NCI-H1417 treated with DMSO at 0.1 percent for 48 hours (cell line): ENCODE results near the gene NOL7.

Source experiments
- DNase-seq: peaks from one replicate; lab custom pipeline; 2025; lab: John Stamatoyannopoulos, UW

Gene NOL7

GRCh38 chr6:13654496-13654895 lies 39.4 kb downstream of the NOL7 start:
- no peak for DNase-seq

DNA sequence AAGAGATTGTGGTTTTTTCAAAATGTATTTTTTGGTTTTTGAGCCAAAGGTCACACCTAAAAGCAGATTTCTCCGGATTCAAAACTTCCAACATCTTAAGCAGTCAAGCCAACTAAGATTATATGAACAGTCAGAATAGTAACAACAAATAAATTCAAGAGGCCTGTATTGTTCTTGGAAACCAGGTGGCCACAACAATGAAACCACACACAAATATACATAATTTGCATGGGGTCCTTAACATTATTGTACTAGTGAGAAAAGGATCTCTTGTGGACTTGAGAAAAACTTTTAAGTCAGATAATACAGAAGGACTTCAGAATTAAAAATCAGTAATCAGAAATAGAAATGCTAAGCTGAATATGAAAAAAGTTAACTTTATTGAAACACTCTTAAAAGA lies 40.6 kb downstream of the NOL7 start:
- DNase-seq = no peak

- no peak for DNase-seq
Observed at GRCh38 chr6:13660273-13660672, 45.1 kb downstream of the NOL7 start.

DNA sequence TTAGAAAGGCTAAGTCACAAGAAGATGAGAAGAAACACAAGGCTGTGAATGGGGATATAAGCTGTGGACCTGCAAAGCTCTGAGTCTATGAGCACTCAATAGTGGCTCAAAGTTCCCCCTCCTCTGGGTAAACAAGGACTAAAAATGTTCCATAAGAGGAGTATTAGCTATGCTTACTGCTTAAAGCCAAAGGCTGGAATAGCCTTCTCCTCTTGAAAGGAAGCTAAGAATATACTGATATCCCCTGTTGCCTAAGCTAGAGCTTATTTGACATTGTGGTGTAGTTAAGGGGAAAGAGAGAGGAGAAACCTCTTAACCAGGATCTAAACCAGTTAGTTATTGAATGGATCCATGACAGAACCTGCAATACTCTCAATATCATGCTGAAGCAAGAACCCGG lies 45.8 kb downstream of the NOL7 start:
- DNase-seq = no peak

GRCh38 chr6:13661647-13662046 lies 46.5 kb downstream of the NOL7 start:
- DNase-seq = no peak

GRCh38 chr6:13662651-13663334 lies 47.7 kb downstream of the NOL7 start:
- DNase-seq = no peak

DNA sequence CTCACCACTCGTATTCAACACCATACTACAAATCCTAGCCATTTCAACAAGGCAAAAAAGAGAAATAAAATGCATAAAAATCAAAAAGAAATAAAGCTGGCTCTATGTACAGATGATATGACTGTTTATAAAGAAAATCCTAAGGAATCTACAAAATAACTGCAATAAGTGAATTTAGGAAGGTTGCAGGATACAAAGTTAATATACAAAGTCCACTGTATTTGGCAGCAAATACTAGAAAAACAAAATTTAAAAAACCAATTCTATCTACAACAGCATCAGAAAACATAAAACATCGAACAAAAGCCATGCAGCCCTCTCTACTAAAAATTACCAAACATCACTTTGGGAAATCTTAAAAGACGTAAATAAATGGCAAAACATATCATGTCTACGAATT lies 48.9 kb downstream of the NOL7 start:
- no peak for DNase-seq

- DNase-seq = no peak
Observed at GRCh38 chr6:13664703-13665352, 49.7 kb downstream of the NOL7 start.

GRCh38 chr6:13666194-13667105 lies 51.3 kb downstream of the NOL7 start:
- DNase-seq = no peak

GRCh38 chr6:13667655-13668054 lies 52.5 kb downstream of the NOL7 start:
- DNase-seq = no peak

GRCh38 chr6:13668291-13668928 lies 53.3 kb downstream of the NOL7 start:
- no peak for DNase-seq

DNA sequence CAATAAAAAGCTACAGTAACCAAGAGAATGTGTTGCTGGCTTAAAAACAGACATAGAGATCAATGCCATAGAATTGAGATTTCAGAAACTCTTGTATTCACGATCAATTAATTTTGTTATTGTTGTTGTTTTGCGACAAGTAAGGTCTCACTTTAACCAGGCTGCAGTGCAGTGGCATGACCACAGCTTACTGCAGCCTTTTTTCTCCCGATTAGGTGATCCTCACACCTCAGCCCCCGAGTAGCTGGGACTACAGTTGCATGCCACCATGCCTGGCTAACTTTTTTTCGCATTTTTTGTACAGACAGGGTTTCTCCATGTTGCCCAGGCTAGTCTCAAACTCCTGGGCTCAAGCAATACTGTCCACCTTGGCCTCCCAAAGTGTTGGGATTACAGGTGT lies 54.3 kb downstream of the NOL7 start:
- DNase-seq = no peak
